Measurements from ENCODE around the gene SH2D1B. TPM values are rescaled to one million over a fixed set of nuclear protein-coding genes. Genes with fewer than 3 reads are reported as not detected.

The SH2D1B gene
- total and polyA plus RNA-seq, 9 of the 15 experiments (the other 6 are each of a cell fraction or from before 2014, with no cell fraction given): 5.6 to 19.6 (median 9.7) TPM

DNA sequence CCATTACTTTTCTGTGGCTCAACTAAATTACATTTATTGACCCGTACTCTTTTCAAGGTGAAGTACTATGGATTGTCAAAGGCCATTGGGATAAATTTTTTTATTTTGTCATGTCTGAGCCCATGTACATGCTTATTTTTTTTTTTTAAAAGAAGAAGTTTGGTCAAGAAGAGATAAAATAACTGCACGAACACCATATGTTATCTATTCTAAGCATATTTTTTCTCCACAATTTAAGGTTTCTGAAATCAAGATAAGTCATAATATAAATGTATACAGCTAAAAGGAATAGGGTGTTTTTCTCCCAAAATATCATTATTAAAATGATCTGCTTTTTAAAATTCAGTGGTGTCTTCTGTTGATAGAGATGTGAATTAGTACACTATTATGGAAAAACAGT is 35.0 kb upstream of the SH2D1B start:
- ATAC-seq (no peak), DNase-seq (ENCODE audit: extremely low read depth in 1 of 4, low spot score in 3 of 4) (no peak), FAIRE-seq (no peak)
- Histone ChIP-seq H3K4me1 (replicated peaks in 1 of 2; ENCODE audit: control insufficient read depth in 2 of 2, insufficient read depth in 2 of 2, low read length in 2 of 2) (peaks cover 3 to 29% of the 10 kb centered on the region in 2 experiments; a peak in 3 of 5 replicates), H3K27me3 (ENCODE audit: control insufficient read depth in 2 of 2, insufficient read depth in 2 of 2, low read length in 2 of 2) (no peaks in the 10 kb centered on the region), H3K9me1 (ENCODE audit: control insufficient read depth, insufficient read depth, low read length) (no peaks in the 10 kb centered on the region), H3K4me3 (no peak overlapping the region), H3K79me2 (ENCODE audit: control insufficient read depth, insufficient read depth, low read length) (no peaks in the 10 kb centered on the region), H3K9ac (ENCODE audit: insufficient read depth in 1 of 2, low read depth in 2 of 2, low read length in 2 of 2) (no peak overlapping the region), H3K4me2 (ENCODE audit: insufficient read depth, low read length) (no peak overlapping the region), H4K20me1 (replicated peaks; ENCODE audit: control insufficient read depth, insufficient read depth, low read length) (no peaks in the 10 kb centered on the region), H3K36me3 (ENCODE audit: control insufficient read depth, insufficient read depth, low read length) (no peaks in the 10 kb centered on the region), H3K27ac (ENCODE audit: extremely low read depth, low read depth, low read length) (no peak overlapping the region), H3K9me3 (replicated peaks; ENCODE audit: control insufficient read depth, insufficient read depth, low read depth, low read length) (no peaks in the 10 kb centered on the region), H2AFZ (ENCODE audit: low read depth, low read length) (peak overlapping the region; percentile 97)
- intact Hi-C loops (cut with micrococcal nuclease) (no loop called here), in situ Hi-C loops (cut with MboI) (no loop called here)
- ChIA-PET CTCF (ENCODE audit: low intra/inter-chr PET ratio) (no interaction called here), POLR2A (no interaction called here)
- WGBS (ENCODE audit: insufficient coverage, low coverage, missing lambda C conversion rate): 4% methylated on average over 2 of the region's 2 CpGs
- BruUV-seq (replicated peaks): no TSS peak
- TF ChIP-seq RUNX1 (IDR thresholded peaks at IDR 0.05; ENCODE audit: low read depth) (no peak), PTTG1 (tag; IDR thresholded peaks at IDR 0.05; ENCODE audit: low read depth) (no peak), KDM5B (IDR thresholded peaks at IDR 0.05; ENCODE audit: insufficient replicate concordance, low read depth, low read length) (no peak), ARID1B (IDR thresholded peaks at IDR 0.05) (peak; percentile 47), THRAP3 (IDR thresholded peaks at IDR 0.05; ENCODE audit: borderline replicate concordance) (no peak), YBX1 (IDR thresholded peaks at IDR 0.05) (no peak), TCF3 (CRISPR knock-in tag; IDR thresholded peaks at IDR 0.05) (0 out of 2 replicates have a peak, but pooled peaks have one; percentile 7), TEAD4 (IDR thresholded peaks at IDR 0.05; ENCODE audit: low read length) (peak; percentile 48; the same call in 1 of the 2 replicates), TEAD4 (CRISPR knock-in tag; IDR thresholded peaks at IDR 0.05; ENCODE audit: borderline replicate concordance) (no peak), ZNF507 (tag; conservative IDR thresholded peaks at IDR 0.05) (no peak), STAT5A (IDR thresholded peaks at IDR 0.05; ENCODE audit: borderline replicate concordance, low read length) (no peak), STAG1 (CRISPR knock-in tag; IDR thresholded peaks at IDR 0.05; ENCODE audit: borderline replicate concordance) (no peak), TAL1 (IDR thresholded peaks at IDR 0.05) (peak; percentile 38), EGR1 (conservative IDR thresholded peaks at IDR 0.05) (no peak)
- TF ChIP-seq, protein P1, sequence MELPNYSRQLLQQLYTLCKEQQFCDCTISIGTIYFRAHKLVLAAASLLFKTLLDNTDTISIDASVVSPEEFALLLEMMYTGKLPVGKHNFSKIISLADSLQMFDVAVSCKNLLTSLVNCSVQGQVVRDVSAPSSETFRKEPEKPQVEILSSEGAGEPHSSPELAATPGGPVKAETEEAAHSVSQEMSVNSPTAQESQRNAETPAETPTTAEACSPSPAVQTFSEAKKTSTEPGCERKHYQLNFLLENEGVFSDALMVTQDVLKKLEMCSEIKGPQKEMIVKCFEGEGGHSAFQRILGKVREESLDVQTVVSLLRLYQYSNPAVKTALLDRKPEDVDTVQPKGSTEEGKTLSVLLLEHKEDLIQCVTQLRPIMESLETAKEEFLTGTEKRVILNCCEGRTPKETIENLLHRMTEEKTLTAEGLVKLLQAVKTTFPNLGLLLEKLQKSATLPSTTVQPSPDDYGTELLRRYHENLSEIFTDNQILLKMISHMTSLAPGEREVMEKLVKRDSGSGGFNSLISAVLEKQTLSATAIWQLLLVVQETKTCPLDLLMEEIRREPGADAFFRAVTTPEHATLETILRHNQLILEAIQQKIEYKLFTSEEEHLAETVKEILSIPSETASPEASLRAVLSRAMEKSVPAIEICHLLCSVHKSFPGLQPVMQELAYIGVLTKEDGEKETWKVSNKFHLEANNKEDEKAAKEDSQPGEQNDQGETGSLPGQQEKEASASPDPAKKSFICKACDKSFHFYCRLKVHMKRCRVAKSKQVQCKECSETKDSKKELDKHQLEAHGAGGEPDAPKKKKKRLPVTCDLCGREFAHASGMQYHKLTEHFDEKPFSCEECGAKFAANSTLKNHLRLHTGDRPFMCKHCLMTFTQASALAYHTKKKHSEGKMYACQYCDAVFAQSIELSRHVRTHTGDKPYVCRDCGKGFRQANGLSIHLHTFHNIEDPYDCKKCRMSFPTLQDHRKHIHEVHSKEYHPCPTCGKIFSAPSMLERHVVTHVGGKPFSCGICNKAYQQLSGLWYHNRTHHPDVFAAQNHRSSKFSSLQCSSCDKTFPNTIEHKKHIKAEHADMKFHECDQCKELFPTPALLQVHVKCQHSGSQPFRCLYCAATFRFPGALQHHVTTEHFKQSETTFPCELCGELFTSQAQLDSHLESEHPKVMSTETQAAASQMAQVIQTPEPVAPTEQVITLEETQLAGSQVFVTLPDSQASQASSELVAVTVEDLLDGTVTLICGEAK (IDR thresholded peaks at IDR 0.05): no peak
- TF ChIP-seq, protein P1 (CRISPR knock-in tag; IDR thresholded peaks at IDR 0.05): no peak
- TF ChIP-seq, protein P2, sequence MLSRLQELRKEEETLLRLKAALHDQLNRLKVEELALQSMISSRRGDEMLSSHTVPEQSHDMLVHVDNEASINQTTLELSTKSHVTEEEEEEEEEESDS (CRISPR knock-in tag; IDR thresholded peaks at IDR 0.05): no peak
